RKO (cell line): Measurements from ENCODE around the gene ZNF577.
"Not testable (repeated sequence)": the region's sequence is repeated elsewhere in the genome, so short reads cannot be mapped to it uniquely, and the experiment has no call there.

Experiments
- DNase-seq: peaks from one replicate; pipeline ENCODE4 v3.0.0-alpha.2; 2016; ENCODE audit warnings: low spot score

ZNF577 gene

GRCh38 chr19:51887522-51888498 lies at the start of gene ZNF577:
TSS of gene ZNF577 (minus strand) at chr19:51887951. CDS start at chr19:51880382, 7,569 bp downstream.
- DNase-seq: no peak

- DNase-seq: no peak
These were observed 44.2 kb upstream of the ZNF577 start for GRCh38 chr19:51931921-51932320.

GRCh38 chr19:51927859-51928258 lies 40.1 kb upstream of the ZNF577 start:
- DNase-seq: no peak

- peak; percentile 94 for DNase-seq
These were observed 39.3 kb upstream of the ZNF577 start, which contains the start of gene ZNF613 for GRCh38 chr19:51926784-51927741. TSS of gene ZNF613 (plus strand) at chr19:51927472. CDS start at chr19:51936221, 8,749 bp downstream.

- no peak for DNase-seq
These were observed 38.7 kb upstream of the ZNF577 start for GRCh38 chr19:51926426-51926783.

GRCh38 chr19:51921949-51922348 lies 34.2 kb upstream of the ZNF577 start:
- DNase-seq: no peak

GRCh38 chr19:51919606-51920005 lies 31.9 kb upstream of the ZNF577 start:
- DNase-seq: no peak

- no peak for DNase-seq
These were observed 28.4 kb upstream of the ZNF577 start for GRCh38 chr19:51916167-51916566.

- no peak for DNase-seq
These were observed 27.6 kb upstream of the ZNF577 start for GRCh38 chr19:51915324-51915867.

GRCh38 chr19:51907981-51908380 lies 20.2 kb upstream of the ZNF577 start:
- not testable (repeated sequence) for DNase-seq

- DNase-seq: not testable (repeated sequence)
These were observed 18.4 kb upstream of the ZNF577 start for GRCh38 chr19:51906108-51906507.

GRCh38 chr19:51905639-51906038 lies 17.9 kb upstream of the ZNF577 start:
- DNase-seq: not testable (repeated sequence)

GRCh38 chr19:51905206-51905605 lies 17.5 kb upstream of the ZNF577 start:
- DNase-seq: no peak

GRCh38 chr19:51904331-51905165 lies 16.8 kb upstream of the ZNF577 start, which contains the start of gene ZNF649:
TSS of gene ZNF649 (minus strand) at chr19:51905017. CDS start at chr19:51900107, 4,910 bp downstream.
- DNase-seq: peak; percentile 83

- peak; percentile 10 for DNase-seq
These were observed 15.4 kb upstream of the ZNF577 start for GRCh38 chr19:51903192-51903591.

GRCh38 chr19:51901860-51902259 lies 14.1 kb upstream of the ZNF577 start:
- peak; percentile 28 for DNase-seq

GRCh38 chr19:51891193-51891747 lies 3.5 kb upstream of the ZNF577 start:
- DNase-seq: no peak

- DNase-seq: no peak
These were observed 2.2 kb upstream of the ZNF577 start for GRCh38 chr19:51889934-51890333.

GRCh38 chr19:51884713-51885112 lies 3.0 kb downstream of the ZNF577 start:
- DNase-seq: no peak

- no peak for DNase-seq
These were observed 5.2 kb downstream of the ZNF577 start for GRCh38 chr19:51882518-51882917.

- DNase-seq: no peak
These were observed 14.7 kb downstream of the ZNF577 start for GRCh38 chr19:51873097-51873496.
